ENCODE data around the gene FNDC3B.
"Not testable (repeated sequence)": the region's sequence is repeated elsewhere in the genome, so short reads cannot be mapped to it uniquely, and the experiment has no call there.

Gene FNDC3B

DNA sequence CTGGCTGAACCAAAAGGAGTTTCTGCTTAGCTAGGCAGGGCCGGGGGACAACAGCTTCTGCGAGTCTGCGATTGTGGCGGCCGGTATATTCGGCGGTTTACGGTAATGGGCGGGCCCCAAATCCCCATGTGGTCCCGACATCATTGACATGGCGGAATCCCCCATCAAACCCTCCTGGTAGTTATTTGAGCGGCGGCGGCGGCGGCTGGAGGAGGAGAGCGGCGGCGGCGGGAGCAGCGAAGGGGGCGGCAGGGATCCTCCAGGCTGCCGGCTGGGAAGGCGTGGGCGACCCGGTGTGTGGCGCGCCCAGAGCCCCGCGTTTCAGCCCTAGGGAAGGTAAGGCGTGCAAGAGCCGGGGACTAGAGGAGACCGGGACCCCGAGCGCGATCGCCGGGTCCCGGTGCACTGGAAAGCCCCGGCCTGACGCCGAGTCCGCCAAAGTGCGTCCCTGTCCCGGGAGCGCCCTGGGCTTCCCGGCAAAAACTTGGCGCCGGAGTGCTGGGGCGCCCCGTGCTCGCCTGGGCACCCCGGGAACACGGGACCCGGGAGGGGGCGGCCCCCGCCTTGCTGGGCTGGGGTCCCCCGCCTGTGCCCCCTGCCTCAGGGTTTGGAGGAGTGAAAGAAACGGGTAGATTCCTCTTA lies at the start of gene FNDC3B:
FNDC3B (plus strand) TSS at position 143 of the 642 bp plus-strand sequence. CDS start 72,902 bp downstream, outside the sequence.
- peak; percentile 96 for FAIRE-seq

DNA sequence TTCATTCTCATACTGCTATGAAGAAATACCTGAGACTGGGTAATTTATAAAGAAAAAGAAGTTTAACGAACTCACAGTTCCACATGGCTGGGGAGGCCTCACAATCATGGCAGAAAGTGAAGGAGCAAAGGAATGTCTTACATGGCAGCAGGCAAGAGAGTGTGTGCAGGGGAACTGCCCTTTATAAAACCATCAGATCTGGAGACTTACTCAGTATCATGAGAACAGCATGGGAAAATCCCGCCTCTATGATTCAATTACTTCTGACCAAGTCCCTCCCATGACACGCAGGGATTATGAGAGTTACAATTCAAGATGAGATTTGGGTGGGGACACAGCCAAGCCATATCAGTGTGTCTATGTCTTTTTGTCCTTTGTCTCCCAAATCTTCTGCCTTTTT lies 49.1 kb upstream of the FNDC3B start:
- not testable (repeated sequence) for FAIRE-seq

DNA sequence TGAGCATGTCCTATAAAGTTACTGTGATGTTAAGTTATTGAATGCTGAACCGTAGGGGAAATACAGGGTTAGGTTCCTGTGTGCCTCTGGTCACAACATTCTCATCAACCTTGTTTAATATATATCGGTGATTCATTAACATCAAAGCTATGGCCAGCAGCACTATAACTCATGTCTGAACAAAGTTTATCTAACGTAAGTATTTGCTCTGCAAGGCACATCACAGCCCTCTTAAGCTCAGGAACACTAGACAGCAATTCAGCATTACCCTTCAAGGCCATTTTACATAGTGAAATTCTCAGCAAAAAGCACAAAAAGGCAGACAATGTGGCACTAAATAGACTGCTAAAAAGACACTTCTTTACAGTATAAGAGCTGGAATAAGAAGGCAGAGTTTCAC lies 48.2 kb upstream of the FNDC3B start:
- no peak for FAIRE-seq

DNA sequence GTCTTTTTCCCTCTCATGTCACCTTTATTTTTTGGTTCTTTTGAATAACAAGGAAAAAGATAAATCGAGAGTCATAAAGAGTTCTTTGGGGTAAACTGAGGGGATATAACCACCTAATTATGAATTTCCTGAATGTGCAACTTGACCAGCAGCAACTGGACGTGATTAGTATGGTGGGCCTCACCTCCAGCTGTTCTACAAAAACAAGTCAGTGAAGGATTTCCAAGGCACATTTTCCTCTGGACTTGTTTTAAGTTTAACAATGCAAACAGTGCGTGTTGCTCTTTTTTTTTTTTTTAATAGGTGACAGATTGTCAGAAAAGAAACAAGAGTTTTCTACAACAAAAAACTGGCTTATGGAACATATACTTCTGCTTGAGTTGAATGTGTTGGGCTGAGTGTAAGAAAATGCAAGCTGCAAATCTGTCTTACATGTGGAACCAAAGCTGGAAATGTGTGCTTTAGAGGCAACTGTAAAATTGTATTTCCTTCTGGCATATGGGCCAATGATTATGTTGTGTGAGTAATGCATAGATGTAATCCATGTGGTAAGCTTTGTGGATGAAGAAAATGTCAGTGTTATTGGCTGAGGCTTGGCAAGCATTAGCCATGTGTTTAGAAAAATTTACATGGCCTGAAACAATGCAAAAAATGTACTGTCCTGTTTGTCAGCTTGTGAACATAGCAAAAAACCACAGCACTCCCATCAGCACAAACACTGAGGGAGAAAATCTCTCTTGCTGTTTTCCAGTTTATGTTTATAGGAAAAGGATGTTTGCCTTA lies 44.5 kb upstream of the FNDC3B start:
- FAIRE-seq = no peak

DNA sequence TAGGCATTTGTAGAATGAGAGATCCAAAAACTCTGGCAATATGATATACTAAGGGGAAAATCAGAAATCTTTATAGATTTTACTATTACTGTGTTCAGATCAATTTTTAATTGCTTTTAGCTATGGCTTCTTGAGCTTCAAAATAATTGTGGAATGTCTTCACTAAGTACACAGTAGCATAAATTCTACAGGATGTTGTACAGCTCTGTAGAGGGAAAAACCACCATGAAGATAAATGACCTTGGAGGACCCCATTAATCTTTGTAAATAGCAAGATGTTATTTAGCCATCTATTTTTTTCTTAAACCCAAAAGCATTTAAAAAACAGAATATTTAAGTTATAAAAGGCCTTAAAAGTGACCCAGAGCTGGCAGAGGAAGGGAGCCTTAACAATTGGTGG lies 43.9 kb upstream of the FNDC3B start:
- FAIRE-seq = no peak

DNA sequence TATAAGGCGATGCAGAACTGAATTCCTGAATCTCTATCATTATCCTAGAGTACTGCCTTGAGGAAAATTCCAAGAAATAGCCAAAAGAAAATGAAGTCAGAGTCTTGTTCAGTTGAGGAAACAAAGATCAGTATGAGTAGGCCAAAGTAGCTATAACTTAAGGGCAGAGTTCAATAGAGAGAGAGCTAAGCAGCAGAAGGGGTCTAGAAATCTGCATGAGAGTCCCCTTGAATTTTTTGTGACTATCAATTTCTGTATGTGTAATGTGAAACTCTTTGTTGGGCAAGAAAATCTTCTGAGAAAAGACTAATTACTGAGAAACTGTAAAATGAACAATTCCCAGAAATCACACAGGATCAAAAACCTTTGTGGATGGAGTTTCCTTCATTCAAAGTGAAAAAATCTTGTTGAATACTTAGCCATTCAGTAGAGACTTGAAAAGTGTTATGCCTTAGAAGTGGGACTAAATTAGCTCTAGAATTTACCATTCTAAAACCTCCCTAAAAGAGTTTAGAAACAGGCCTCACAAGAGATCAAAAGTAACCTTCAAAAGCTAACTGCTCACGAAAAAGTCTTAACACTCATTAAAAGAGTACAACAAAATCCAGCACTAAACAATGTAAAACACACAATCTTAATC lies 43.1 kb upstream of the FNDC3B start:
- no peak for FAIRE-seq

DNA sequence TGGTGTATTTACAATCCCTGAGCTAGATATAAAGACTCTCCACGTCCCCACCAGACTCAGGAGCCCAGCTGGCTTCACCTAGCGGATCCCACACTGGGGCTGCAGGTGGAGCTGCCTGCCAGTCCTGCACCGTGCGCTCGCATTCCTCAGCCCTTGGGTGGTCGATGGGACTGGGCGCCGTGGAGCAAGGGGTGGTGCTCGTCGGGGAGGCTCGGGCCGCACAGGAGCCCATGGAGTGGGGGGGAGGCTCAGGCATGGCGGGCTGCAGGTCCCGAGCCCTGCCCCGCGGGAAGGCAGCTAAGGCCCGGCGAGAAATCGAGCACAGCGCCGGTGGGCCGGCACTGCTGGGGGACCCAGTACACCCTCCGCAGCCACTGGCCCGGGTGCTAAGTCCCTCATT lies 40.6 kb upstream of the FNDC3B start:
- FAIRE-seq = not testable (repeated sequence)

DNA sequence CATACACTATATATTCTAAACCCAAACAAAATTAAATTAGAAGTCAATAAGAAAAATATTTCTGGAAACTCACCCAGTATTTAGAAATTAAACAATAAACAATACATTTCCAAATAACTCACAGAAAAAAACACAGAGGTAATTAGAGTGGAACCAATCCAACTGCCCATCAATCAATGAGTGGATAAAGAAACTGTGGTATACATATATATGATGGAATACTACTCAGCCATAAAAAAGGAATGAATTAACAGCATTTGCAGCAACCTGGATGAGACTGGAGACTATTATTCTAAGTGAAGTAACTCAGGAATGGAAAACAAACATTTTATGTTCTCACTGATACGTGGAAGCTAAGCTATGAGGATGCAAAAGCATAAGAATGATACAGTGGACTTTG lies 37.8 kb upstream of the FNDC3B start:
- FAIRE-seq = not testable (repeated sequence)

DNA sequence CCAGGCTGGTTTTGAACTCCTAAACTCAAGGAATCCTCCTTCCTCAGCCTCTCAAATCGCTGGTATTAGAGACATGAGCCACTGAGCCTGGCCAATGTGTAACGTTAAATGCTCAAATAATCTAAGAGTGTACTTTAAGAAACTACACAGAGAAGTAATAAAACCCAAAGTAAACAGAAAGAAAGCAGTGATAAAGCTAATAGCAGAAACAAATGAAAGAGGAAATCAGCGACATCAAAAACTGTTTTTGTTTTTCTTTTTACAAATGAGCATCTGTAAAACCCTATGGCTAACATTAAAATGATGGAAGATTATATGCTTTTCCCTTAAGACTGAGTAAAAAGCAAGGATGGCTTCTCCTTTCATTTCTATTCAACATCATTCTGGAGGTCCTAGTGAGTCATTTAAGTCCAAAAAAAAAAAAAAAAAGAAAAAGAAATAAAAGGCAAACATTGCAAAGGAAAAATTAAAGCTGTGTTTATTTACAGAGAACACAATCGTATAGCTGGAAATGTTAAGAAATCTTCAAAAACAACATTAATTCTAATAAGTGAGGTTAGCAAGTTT lies 36.8 kb upstream of the FNDC3B start:
- no peak for FAIRE-seq

DNA sequence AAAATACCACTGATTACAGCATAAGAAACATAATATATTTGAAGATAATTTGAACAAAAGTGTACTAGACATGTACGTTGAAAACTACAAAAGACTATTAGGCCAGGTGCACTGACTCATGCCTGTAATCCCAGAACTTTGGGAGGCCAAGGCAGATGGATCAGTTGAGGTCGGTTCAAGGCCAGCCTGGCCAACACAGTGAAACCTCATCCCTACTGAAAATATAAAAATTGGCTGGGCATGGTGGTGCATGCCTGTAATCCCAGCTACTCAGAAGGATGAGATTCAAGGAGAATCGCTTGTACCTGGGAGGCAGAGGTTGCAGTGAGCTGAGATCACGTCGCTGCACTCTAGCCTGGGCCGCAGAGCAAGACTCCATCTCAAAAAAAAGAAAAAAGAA lies 36.2 kb upstream of the FNDC3B start:
- FAIRE-seq = no peak

DNA sequence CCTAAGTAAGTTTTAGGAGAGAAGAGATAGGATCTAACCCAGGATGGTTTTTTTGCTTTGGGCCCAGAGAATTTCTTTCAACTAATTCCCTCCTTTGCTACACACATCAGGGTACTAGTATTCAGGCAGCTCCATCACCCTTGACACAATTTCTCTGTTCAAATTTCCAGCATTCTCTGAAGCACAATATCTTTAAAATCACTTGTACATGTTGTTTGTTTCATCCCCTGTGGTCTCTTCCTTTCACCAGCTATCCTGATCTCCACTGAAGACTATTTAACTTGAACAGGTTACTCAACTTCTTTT lies 32.4 kb upstream of the FNDC3B start:
- no peak for FAIRE-seq

DNA sequence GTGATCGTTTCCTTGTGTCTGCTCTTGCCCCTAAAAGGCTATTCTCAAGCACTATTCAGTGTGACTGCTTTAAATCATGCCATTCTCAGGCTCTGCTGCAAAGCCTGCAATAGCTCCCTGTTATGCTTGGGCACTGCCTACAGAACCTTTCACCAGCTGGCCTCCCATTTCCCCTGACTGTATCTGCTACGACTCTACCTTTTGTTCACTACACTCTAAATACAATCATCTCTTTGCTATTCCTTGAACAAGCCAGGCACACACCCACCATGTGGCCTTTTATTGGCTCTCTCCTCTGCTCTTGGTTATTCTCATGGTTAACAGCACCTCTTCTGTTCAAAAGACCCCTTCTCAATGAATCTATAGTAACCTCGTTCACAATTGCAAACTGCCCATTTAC lies 29.6 kb upstream of the FNDC3B start:
- no peak for FAIRE-seq

DNA sequence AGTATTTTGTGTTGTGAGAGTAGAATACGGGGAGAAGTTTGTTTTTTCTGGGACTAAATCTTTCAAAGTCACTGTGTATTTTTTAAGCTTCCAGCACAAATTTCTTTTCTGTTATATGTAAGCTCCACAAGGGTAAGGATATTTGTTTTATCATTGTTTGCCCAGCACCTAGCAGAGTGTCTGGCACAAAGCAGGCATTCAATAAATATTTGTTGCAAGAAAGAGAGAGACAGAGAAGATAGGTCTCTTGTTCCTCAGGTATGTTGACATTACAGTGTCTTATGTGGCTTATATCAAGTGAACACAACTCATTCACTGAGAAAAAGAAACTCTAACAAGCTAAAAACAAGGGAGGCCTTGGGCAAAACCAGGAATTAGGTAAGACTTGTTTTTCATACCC lies 26.6 kb upstream of the FNDC3B start:
- FAIRE-seq = no peak

DNA sequence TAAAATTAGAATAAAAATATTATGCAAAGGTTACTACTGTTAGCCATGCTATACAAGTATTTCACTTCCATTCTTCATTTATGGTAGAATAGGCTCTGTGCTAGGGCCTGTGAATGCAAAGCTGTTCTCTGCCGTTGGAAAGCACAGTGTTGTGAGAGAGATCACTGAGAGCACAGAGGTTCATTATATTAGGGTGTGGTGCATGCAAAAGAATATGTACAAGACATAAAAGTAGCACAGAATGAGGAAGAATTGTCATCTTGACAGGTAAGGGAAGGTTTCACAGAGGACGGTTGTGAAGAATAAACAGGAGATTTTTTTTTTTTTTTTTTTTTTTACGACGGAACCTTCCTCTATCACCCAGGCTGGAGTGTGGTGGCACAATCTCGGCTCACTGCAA lies 25.2 kb upstream of the FNDC3B start:
- FAIRE-seq = no peak

DNA sequence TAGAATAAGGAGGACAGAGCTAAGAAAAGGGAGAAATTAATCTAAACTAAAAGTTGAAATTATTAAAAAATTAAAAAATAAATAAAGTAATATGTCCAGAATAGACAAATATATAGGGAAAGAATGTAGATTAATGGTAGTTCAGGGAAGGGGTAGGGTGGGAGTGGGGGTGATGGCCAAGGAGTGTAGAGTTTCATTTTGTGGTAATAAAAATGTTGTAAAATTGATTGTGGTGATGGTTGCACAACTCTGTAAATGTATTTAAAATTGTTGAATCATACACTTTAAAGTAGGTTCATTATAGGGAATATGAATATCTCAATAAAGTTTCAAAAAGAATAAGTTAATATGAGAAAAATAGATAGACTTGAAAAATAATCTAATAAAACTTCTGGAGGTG lies 21.0 kb upstream of the FNDC3B start:
- FAIRE-seq = peak; percentile 3

DNA sequence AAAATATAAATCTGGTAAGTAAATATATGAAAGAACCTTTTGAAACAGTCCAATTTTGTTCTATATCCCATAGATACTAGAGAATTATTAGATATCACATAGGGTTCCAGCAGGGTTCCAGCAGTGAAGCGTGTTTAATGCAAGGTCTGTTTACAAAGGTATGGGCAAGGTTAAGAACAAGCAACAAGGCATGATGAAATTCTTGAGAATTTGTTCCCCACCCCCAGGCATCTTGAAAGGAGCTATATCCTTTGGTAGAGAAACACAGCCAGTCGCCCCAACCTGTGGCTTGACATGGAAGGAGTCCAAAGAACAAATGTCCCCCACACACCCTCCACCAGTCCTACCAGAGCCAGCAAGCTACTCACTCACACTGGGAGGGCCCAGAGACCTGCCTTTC lies 18.6 kb upstream of the FNDC3B start:
- FAIRE-seq = no peak

DNA sequence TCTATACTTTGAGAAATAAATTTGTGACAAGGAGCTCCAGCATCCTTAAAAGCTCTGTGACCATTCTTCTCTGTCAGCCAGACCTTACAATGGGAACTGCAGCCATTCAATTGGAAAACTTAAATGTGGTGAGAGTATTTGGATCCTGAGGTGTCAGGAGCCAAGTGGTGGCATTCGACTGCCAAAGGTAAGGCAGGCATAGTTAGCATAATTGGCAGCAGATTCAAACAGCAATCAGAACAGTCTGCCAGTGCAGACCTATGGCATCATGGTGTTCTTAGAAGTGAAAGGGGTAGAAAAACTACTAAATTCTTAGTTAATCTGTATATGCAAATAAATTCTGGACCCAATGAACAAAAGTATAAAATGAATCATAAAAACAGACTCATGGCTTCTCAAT lies 18.2 kb upstream of the FNDC3B start:
- no peak for FAIRE-seq

DNA sequence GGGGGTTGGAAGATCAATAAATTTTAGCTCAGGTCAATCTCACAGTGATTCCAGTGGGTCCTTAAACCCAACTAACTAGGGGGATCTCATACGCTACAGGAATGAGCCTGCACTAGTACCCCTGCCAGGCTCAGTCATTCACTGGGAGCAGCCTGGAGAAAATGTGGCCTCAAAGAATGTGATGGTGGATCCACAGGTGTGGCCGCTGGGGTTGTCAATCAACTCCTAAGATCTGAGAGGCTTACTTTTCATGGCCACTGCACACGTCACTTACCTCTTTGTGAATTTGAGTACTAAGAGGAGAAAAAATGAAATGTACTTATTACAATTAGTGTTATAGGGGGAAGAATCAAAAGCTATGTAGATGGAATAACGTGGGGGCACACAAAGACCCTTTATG lies 17.5 kb upstream of the FNDC3B start:
- FAIRE-seq = no peak

DNA sequence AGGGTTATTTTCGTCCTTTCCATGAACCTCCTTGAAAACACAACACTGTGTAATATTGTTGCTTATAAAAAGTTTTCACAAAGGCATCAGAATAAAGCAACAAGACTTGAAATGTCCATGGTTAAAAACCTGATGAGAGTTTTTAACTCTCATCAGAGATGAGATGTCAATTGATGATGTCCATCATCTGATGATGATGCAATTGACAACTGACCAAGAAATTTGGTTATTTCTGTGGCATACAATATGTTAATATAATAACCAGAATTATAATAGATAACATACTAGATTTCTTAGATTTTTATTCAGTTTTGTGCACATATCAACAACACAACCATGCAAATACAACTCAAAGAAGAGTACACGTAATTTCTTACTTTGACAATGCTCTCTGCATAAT lies 15.5 kb upstream of the FNDC3B start:
- FAIRE-seq = no peak

DNA sequence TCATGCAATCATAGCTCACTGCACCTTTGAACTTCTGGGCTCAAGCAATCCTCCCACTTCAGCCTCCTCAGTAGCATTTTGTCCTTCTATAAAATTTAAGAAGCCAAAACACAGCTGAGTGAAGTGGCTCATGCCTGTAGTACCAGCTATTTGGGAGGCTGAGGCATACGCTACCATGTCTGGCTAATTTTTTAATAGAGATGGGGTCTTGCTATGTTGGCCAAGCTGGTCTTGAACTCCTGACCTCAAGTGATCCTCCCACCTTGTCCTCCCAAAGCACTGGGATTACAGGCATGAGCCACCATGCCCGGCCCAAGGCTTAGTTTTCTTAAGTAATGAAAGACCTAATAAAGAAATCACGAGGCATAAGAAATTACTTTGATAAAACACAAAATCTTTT lies 14.7 kb upstream of the FNDC3B start:
- FAIRE-seq = no peak

DNA sequence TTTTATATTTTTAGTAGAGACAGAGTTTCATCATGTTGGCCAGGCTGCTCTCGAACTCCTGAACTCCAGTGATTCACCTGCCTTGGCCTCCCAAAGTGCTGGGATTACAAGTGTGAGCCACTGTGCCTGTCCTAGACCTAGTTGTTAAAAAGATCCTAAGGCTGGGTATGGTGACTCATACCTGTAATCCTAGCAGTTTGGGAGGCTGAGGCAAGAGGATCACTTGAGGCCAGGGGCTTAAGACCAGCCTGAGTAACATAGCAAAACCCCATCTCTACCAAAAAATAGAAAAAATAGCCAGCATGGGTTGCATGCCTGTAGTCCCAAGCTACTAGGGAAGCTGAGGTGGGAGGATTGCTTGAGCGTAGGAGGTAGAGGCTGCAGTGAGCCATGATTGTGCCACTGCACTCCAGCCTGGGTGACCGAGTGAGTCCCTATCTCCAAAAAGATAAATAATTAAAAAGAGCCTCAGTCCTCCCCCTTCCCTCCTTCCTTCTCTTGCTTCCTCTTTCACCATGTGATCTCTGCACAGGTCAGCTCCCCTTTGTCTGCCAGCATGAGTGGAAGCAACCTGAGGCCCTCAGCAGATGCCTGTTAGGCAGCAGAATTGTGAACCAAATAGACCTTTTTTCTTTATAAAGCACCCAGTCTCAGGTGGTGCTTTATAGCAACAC lies 9.8 kb upstream of the FNDC3B start:
- FAIRE-seq = no peak

DNA sequence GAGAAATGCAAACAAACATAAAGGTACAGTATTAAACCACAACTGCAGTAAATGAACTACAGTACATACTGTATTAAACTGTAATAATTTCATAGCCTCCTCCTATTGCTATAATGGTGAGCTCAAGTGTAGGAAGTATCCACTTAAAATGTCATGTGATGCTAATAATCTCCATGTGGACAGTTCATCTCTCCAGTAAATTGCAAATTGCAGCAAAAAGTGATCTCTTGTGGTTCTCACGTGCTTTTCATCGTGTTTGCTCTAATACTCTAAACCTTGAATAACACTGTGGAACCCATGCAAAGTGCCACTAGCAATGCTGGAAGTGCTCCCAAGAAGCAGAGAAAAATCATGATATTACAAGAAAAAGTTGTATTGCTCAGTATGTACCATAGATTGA lies 9.2 kb upstream of the FNDC3B start:
- FAIRE-seq = no peak

DNA sequence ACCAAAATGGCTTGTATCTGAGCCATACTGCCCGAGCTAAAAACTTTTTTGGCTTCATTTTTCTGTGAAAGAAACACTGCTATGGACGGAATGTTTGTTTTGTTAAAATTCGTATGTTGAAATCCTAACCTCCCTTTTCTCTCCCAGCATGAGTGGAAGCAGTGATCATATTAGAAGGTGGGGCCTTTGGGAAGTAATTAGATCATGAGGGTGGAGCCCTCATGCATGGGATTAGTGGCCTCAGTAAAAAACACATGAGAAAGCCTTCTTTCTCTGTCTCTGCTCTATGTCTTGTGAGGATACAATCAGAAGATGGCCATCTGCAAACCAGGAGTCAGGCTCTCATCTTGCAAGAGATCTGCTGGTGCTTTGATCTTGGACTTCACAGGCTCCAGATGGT lies 7.4 kb upstream of the FNDC3B start:
- no peak for FAIRE-seq

DNA sequence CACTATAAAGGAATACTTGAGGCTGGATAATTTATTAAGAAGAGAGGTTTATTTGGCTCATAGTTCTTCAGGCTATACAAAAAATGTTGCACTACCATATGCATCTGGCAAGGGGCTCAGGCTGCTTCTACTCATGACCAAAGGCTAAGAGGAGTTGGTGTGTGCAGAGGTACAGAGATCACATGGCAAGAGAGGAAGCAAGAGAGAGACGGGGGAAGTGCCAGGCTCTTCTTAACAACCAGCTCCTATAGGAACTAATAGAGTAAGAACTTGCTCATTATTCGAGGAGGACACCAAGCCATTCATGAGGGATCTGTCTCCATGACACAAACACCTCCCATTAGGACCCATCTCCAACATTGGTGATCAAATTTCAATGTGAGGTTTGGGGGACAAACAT lies 6.0 kb upstream of the FNDC3B start:
- FAIRE-seq = no peak
